Astrocyte (in vitro differentiated cells and primary cell): ENCODE results near the gene TMEM128.

Experiments
- CTCF ChIP-seq: IDR thresholded peaks from 2 replicates; pipeline ENCODE4 v1.5.1; 2011; ENCODE audit warnings: low read depth, mild to moderate bottlenecking, inconsistent platforms, low read length, moderate library complexity; ENCODE audit not compliant: insufficient read depth
- EZH2 ChIP-seq: IDR thresholded peaks from 2 replicates; pipeline ENCODE4 v1.6.1; 2012; ENCODE audit warnings: mild to moderate bottlenecking, low read length, inconsistent platforms; ENCODE audit not compliant: insufficient read depth

- TF ChIP-seq CTCF (no peak), EZH2 (no peak)
These were observed 20.8 kb upstream of the TMEM128 start for GRCh38 chr4:4268776-4269175.
